C1 segment of cervical spinal cord (tissue), 14 donors: ENCODE measurements around the gene MAGEF1.
A peak's percentile ranks its signal among the peaks of the same experiment; 100 is the strongest.

Source experiments
- DNase-seq, 14 donors: peaks; one replicate each; lab custom pipeline; 2025; lab: John Stamatoyannopoulos, UW

MAGEF1 gene

DNA sequence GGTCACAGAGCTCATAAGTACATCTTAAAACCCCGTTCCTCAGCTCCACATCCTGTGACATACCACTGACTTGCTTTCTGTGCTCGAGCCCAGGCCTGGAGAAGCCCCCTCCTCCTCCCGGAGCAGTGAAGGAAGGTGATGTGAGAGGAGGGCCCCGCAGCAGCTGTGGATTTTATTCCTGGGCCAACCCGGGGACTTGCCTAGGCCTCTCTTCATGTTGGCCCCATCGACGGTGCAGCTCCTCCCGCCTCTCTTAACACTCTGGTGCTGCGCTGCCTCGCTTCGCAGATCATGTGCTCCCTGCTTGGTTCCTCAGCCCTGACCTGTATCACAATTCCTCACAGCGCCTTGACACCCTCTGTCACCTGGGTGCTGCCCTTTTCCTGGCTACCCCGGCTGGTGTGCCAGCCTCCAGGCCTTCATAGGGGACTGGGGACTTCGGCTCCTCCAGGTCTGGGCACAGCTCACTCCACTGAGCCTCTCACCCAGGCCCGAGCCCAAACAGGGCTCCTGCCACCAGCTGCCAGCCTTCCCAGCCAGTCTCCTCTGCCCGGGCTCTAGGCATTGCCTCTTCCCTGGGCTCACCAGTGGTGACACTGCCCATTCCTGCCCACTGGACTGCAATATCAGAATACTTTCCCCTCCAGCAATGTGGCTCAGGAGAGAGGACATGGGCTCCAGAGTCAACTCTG, 21.5 kb downstream of the MAGEF1 start:
- DNase-seq: peak in 2 of 14 donors; percentile 18 to 27

DNA sequence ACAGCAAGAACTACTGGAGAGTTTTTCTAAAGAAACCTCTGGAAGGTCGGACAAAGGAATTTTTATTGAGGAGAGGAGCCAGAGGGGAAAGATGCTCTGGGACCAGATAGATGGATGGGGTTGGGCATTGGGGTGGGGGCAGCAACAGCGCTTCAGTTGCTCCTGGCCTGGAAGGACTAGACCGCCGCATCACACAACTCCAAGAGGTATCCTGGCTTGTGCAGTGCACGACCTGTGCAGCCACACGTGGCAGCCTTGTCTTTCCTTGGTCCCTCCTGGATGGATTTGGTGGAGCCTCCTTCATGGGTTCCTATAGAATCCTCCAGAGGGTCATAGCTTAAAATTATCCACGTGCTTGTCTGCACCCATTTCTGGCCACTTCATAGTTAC, 23.0 kb downstream of the MAGEF1 start:
- no peak for DNase-seq

DNA sequence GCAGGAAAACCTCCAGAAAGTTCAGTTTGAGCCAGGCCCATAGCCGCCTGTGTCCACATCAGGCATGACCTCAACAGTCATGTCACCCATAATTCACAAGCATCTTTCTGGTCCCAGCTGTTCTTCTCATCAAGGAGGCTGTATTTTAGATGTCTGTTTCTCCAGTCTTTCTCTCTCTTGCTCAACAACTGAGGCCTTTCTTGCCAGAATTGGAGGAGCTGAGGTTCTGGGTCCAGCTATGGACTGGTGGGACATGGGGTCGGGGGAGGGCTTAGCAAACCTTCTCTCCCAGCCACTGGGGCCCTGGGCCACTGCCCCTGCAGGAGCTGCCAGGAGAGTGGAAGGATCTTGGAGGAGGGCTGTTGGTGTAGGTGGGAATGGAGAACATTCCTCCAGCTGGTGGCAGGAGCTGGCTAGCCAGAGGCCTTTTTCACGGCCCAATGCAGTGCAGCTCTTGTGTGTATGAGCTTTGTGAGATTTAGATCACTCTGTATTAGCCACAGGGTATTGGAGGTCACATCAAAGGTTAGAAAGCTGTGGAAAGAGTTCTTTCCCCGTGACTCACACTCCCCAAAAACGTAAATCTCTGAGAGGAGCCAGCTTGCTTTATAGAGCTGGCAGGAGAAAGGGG, 23.5 kb downstream of the MAGEF1 start:
- DNase-seq: no peak

DNA sequence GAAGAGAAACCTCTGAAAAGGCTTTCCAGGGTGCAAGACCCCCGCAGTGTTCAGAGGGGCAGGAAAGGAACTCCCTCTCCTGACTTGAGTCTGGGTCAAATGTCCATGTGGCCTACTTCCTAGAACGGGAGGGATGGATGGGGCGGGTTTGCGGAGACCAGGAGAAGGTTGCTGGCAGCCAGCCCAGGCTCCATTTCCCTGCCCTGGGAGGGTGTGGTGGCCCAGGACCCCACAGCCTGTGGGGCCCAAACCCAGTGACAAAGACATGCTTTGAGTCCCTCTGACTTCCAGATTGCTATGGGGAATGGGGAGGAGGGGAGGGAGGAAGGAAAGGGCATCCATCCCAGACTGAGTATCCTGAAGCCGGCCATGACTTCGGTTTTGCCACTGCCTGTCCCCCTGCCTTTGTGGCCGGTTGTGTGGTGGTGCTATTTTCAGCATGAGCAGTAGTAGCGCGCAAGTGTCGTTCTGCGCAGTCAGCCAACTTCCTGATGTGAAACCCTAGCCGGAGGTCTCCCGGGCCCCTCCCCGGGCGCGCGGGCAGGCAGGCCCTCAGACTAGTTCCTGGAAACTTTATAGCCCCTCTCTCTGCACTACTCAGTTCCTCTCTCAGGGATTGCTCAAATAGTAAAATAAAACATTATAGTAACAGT, 24.4 kb downstream of the MAGEF1 start:
- peak in 9 of 14 donors; percentile 20 to 60 (median 54) for DNase-seq

DNA sequence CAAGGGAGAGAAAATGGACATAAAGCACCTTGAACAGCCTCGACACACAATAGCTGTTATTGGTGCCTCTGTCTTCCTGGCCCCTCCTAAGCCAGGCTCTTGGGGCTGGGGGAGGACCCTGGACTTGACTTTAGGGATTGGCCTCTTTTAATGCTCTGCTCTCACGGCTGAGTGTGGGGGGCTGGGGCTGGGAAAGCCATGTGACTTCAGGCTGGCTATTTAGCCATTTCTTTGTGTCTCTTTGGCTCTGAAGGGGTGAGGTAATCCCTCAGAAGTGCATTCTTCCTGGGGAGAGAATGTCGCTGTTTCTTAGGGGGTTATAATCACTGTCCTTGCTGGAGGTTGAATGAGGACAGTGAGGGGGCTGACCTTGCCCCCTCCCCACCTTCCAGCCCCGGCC, 26.2 kb downstream of the MAGEF1 start:
- DNase-seq: peak in 3 of 14 donors; percentile 15 to 32 (median 15)

DNA sequence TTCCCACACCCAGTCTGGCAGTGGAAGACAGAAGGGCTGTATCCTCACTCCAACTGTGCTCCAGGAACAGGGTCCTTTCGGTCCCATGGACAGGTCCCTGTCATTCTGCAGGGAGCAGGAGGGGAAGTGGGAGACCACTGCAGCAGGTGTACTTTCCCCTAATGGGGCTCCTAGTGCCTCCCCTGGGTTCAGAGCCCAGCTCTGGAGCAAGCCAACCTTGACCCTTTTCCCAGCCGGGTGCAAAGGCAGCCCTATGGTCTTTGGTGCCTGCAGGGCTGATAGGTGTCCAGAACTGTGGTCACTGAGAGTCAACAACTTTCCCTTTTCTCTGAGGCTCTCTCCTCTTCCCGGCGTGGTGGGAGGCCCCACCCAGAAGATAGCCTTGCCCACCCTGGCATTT, 26.8 kb downstream of the MAGEF1 start:
- no peak for DNase-seq

DNA sequence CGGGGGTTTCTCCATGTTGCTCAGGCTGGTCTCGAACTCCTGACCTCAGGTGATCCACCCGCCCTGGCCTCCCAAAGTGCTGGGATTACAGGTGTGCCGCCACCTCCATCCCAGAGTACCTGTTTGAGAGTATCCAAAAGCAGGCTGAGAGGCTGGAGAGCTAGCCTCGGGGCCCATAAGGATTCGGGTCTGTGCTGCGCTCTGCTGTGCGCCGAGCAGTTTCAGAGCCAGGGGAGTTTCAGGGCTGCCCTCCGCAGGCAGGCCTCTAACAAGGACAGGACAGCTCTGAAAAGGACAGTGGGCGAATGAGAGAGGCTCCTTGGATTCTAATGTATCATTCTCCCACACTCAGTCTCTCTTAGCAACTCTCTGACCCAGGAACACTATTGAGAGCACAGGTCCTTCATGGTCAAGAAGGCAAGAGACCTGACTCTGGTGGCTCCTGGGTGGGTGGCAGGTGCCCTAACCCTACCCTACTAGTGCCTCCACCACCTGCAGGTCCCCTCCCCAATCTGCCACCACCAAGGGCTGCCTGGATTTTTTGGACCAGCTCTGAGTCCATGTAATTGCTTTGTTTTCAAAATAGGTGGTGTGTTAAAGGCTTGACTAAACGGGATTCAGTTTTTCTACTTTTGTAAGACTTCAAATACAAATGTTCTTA, 27.8 kb downstream of the MAGEF1 start:
- DNase-seq: no peak

DNA sequence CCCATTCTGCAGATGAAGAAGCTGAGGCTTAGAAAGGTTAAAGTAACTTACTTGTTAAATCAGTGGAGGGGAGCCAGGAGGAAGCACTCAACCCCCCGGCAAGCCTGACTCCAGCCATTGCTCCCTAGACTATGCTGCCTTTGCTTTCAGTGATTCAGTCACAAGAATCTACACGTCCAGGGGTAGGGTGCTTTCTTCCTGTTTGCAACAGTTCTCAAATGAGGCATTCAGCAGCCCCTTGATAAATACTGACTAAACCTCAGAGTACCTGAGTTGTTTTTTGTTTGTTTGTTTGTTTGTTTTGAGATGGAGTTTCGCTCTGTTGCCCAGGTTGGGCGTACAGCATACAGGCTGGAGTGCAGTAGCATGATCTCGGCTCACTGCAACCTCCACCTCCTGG, 28.6 kb downstream of the MAGEF1 start:
- no peak for DNase-seq

DNA sequence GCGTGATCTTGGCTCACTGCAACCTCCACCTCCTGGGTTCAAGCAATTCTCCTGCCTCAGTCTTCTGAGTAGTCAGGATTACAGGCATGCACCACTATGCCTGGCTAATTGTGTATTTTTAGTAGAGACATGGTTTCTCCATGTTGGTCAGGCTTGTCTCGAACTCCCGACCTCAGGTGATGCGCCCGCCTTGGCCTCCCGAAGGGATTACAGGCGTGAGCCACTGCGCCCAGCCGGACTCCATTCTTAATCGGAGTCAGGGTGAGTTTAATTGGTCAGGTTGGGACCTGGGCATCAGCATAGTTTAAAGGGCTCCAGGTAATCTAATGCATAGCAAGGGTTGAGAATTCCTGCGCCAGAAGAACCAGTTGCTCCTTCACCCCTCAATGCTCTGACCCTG, 29.2 kb downstream of the MAGEF1 start:
- DNase-seq: no peak

DNA sequence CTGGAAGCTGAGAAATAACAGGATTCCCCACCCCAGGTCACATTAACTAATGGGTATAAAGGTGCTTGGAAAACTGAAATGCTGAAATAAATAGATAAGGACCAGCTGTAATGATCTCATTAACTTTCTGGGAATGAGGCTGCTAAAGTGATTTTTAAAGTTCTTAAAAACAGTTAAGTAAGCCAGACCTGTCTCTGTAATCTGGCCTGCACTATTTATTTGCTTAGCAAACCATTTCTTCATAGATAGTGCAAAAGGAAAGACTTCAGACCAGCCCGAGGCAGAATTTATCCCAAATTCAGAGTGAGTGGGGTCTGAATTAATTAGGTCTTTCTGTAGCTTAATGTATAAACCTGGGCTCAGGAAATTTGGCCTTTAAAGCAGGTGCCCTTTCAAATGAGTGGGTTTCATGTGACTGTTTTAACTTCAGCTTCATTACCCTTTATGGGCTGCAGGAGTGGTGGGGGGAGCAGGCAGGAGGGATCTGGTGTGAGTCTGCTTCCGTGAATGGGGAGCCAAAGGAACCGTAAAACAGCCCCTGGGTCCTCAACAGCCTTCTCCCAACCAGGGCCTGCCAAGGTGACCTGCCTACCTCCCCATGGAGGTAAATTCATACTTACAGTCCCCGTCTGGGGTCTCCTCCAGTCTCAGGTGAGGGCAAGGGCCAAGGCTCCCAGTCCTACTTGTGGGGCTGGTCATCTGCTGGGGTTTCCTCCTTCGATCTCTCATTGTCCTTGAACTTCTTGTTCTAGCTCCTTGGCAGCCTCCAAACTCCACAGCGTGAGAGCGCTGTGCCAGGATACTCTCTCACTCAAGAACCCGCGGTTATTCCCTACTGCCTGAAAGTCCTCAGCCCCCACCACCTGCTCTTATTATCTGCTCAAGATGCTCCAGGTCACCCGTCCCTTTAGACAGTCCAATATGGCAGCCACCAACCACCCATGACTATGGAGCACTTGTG, 31.2 kb downstream of the MAGEF1 start:
- DNase-seq: no peak

DNA sequence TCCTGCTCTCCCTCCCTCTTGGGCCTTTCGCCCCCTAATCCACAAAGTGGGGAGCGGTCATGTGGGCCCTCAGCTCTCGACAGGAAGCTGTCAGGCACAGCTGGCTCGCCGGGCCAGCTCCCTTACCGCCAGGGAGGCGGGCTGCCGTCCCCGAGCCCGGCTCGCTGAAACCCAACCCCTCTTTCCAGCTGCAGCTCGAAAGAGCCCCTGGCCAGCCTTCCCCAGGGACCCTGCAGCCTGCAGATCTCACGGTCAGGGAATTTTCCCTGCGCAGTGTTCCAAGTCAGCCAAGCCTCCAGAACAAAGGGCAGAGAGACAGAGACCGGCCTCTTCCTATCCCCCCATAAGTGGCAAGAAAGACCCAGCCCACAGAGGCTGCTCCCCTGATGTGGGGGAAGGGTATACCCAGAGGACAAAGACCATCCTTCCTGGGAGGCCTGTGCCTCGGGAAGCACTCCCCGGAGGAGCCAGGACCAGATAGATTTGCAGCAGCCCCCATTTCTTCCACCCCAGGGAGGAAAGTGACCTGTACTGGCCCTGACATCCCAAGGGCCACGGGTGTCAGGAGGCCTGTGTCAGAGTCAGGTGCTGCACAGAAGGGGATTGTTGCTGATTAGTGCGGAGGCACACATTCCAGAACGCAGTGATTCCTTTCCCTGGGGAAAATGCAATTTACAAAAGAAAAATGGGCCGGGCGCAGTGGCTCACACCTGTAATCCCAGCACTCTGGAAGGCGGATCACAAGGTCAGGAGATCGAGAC, 32.6 kb downstream of the MAGEF1 start:
- peak in 3 of 14 donors; percentile 10 to 41 (median 21) for DNase-seq

DNA sequence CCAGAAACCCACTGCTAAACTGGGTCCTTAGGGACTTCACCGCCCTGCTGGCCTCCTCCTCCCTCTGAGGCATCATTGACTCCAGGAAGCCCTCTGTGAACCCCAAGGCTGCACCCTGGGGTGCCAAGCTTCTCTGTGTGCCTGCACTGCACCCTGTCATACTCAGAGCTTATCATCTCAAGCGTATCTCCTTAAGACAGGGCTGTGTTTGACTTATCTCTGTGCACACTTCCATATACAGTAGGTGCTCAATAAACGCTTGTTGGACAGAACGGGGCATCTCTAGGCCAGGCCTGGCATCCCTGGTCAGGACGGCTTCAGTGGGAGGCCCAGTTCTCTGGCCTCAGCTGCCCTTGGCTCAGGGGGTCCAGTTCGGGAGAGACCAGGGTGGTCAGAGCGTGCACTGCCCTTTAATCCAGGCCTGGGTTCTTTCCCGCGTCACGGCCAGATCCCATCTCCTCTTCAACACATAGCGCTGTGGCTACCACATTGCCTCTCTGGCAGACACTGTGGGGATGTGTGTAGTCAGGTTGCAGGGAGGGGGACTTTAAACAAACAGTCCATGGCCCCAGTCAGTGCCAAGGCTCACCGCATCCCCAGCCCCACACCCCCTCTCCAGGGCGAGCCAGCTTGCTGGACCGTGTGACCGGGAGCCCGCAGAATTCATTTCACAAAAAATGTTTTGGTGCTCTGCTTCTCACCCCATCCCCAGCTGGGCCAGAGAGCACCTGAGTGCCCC, 33.4 kb downstream of the MAGEF1 start:
- no peak for DNase-seq

DNA sequence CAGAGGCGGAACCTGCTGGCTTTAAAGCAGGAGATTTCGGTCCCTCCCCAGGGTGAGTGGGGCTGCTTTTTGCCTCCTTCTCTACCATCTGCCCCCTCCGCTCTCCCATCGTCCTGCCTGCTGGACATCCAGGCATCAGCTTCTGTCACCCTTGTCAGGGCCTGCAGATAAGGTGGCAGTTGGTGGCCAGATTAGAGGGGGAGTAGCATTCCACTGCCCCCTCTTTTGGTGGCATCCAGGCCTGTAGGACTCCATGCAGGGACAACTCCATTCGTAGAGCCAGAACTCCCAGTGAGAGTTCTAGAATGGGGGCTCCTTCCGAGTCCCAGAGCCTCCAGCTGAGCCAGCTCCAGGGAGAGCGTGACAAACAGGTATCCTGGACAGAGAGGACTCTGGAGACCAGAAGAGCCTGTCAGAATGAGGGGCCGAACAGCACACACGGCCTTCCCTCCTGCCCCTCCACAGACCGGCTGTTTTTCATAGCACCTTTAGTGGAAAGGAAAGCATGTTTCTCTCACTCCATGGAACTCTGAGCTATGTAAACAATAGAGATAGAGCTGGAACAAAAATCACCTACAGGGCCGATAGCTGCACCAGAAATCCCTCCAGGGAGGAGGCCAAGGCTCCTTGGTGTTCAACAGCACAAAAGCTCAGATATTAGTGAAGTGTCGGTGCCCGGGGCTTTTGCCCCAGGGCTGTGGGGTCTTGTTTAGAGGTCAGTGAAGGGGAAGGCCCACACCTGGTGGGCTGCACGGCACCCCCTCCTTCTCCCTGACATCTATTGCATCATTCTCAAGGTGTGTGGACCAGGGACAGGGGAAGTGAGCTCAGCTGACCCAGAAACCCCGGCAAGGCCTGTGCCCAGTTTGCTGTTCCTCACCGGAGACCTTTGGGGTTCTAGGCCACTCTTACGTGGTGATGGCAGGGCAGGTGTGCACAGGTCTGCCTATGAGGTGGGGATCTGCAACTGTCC, 34.2 kb downstream of the MAGEF1 start:
- DNase-seq: no peak

DNA sequence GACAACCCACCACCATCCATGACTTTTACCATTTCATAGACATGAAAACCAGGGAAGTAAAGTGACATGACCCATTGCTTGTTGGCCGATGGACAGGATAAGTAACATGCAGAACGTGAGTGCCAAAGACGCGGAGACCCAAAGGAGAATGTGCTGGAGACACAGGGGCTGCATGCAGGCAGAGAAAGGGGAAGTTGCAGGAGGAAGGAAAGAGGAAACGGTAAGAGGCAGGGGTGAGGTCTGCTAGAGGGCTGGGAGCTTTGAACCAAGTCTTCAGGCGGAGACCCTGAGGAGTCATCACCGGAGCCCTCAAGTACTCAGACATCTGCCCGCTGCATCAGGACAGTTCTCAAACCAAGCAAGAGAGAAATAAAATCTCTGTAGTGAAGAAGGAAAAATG, 34.9 kb downstream of the MAGEF1 start:
- DNase-seq: peak in 4 of 14 donors; percentile 23 to 43 (median 36)

DNA sequence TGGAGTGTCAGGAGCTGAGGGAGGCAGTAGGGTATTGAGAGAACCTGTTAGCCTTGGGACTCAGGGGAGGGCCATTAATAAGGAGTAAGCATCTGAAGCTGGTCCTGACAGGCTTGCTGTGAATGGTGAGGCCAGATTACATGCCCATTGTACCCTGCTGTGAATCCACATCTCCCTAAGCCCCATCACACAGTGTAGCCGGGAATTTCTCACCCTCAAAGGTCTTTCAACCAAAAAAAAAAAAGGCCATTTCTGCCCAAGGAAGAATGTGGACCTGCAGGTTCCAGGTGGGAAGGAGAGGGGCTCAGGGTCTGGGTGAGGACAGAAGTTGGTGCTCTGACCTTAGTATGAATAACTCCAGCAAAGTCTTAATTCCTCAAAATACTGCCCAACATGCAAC, 37.2 kb downstream of the MAGEF1 start:
- no peak for DNase-seq

DNA sequence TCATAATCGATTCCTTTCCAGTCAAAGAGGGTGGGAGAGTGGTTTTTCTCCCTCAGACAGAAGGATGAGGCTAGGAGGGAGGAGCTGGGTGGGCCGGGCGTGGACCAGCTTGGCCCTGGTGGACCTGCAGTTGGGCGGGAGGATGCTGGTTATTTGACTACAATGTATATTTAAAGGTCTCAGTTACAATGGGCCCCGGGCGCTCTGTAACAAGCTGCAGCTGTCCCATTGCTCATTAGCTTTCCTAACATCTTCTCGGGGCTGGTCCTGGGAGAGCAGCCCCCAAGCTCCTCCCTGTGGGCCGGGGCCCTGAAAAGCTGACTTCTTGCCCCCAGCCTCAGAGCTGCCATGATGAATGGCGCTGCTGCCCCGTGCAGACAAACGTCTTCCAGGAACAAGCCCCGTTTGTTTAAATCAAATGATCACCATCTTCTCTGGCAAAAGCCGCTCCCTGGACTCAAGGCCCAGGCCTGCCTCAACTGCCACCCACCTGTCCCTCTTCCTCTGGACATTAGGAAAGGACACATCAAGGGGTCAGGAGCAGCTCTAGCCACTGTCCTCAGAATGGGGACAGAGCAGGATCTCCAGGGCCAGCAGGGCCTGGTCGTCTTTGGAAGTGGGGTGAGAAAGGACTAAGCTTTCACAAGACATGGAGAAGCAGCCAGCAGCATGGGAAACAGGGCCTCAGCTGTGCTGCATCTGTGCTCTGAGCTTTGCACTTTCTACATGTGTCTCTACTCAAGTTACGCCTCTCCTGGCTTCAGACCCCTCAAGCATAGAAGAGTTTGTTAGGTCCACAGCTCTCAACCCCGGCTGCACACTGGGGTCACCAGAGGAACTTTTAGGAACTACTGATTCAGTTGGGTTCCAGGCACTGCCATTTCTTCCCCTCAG, 38.6 kb downstream of the MAGEF1 start:
- no peak for DNase-seq

DNA sequence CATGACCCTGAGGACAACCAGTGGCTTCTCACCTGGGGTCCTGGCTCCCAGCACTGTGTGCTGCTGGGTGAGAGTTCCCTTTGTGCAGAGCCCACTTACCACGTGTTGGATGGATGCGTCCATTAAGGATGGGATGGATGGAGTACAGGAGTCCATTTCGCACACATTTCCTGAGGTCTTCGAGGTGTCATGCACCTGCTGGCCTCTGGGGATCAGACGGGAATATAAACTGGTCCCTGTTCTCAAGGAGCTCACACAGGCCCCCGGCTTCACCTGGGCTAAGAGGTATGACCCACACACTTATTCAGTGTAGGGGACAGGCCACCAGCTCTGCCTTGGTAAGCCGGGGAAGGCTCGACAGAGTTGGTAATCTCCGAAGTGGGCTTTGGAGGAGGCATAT, 39.5 kb downstream of the MAGEF1 start:
- DNase-seq: no peak
